Activated naive CD4-positive, alpha-beta T cell treated with anti-CD3 and anti-CD28 coated beads, Interleukin-2, amount 50 U/mL, for 16 hours (primary cell): ENCODE results near the gene PLRG1.

Experiments
- DNase-seq: peaks from one replicate; pipeline ENCODE4 v3.0.0-alpha.2; 2020

Gene PLRG1

GRCh38 chr4:154573190-154573870 is 23.1 kb upstream of the PLRG1 start:
- no peak for DNase-seq

GRCh38 chr4:154569584-154569983 is 19.4 kb upstream of the PLRG1 start:
- DNase-seq: no peak

DNA sequence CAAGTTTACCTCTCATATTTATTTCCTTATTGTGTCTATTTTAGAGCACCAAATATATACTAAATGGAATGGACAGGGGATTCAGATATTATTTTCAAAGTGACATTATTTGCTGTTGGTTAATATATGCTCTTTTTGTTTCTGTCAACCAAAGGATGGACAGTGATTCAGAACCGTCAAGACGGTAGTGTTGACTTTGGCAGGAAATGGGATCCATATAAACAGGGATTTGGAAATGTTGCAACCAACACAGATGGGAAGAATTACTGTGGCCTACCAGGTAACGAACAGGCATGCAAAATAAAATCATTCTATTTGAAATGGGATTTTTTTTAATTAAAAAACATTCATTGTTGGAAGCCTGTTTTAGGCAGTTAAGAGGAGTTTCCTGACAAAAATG is 18.8 kb upstream of the PLRG1 start:
- DNase-seq: no peak

- no peak for DNase-seq
Observed at GRCh38 chr4:154566639-154567204, 16.5 kb upstream of the PLRG1 start.

GRCh38 chr4:154565704-154566103 is 15.5 kb upstream of the PLRG1 start:
- DNase-seq: no peak

DNA sequence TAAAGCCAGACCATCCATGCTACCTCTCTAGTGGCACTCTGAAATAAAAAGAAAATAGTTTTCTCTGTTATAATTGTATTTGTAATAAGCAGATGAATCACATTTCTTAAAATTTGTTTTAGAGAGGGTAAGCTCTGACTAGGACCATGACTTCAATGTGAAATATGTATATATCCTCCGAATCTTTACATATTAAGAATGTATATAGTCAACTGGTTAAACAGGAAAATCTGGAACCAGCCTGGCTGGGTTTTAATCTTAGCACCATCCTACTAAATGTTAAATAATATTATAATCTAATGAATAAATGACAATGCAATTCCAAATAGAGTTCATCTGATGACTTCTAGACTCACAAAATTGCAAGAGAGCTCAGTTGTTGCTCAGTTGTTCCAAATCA is 14.1 kb upstream of the PLRG1 start:
- DNase-seq: no peak

DNA sequence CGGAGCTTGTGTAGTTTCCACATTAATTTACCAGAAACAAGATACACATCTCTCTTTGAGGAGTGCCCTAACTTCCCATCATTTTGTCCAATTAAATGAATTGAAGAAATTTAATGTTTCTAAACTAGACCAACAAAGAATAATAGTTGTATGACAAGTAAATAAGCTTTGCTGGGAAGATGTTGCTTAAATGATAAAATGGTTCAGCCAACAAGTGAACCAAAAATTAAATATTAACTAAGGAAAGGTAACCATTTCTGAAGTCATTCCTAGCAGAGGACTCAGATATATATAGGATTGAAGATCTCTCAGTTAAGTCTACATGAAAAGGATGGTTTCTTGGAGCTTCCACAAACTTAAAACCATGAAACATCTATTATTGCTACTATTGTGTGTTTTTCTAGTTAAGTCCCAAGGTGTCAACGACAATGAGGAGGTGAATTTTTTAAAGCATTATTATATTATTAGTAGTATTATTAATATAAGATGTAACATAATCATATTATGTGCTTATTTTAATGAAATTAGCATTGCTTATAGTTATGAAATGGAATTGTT is 12.6 kb upstream of the PLRG1 start, which contains the start of gene FGB:
Gene FGB, plus strand, starts transcription at position 315 of the 558 bp plus-strand sequence. Its CDS starts 8 bp downstream, at position 323.
- DNase-seq: no peak

DNA sequence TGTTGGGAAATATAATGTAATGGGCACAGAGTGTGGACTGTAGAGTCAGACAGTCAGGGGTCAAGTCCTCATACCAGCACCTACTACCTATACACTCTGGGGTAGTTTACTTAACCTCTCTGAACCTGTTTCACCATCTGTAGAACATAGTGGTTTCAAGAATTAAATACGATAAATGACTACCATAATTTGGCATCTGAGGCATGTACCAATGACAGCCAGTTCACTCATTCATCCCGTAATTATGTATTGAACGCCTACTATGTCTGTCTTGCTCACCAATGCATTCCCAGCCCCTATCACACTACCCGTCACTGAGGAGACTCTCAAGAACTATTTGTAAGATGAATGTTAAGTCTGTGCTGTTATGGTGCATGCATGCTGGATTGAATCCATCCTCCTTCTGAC is 10.6 kb upstream of the PLRG1 start:
- no peak for DNase-seq

GRCh38 chr4:154560419-154560801 is 10.2 kb upstream of the PLRG1 start:
- no peak for DNase-seq

- no peak for DNase-seq
Observed at GRCh38 chr4:154559494-154560418, 9.6 kb upstream of the PLRG1 start.

- no peak for DNase-seq
Observed at GRCh38 chr4:154559141-154559493, 8.9 kb upstream of the PLRG1 start.

DNA sequence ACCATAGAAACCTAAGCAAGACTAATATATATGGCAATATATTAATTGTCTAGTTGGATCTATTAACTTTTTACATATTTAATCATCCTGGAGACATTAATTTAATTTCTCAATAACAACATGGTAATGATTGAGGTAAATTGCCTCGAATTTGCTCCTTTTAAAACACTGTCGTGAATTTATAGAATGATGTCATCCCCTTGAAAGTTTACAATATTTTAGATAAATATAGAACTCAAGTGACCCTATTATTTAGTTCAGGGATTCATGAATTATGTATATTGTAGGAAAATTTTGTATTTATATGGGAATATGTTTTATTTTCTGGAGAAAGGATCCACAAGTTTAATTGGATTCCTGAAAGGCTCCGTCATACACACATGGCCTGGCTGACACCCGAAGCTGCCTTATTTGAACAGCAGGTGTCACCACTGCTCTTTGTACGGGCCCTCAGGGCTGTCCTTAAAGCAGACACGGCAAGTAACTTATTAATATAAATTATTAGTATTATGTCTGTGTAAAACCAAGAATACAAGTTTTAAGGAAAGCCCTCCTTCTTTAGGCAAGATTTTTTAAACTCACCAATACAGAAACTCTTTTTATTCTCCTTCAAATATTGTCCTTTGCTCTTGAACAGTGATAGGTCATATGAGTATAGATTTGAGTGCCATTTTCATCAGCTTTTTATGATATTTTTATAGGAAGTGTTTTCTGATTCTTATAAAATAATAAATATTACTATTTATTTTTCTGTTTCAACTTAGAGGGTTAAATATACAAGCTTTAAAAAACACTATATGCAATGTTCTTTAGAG is 1.9 kb upstream of the PLRG1 start:
- peak; percentile 72 for DNase-seq

- DNase-seq: no peak
Observed at GRCh38 chr4:154545689-154546088, 4.5 kb downstream of the PLRG1 start.

DNA sequence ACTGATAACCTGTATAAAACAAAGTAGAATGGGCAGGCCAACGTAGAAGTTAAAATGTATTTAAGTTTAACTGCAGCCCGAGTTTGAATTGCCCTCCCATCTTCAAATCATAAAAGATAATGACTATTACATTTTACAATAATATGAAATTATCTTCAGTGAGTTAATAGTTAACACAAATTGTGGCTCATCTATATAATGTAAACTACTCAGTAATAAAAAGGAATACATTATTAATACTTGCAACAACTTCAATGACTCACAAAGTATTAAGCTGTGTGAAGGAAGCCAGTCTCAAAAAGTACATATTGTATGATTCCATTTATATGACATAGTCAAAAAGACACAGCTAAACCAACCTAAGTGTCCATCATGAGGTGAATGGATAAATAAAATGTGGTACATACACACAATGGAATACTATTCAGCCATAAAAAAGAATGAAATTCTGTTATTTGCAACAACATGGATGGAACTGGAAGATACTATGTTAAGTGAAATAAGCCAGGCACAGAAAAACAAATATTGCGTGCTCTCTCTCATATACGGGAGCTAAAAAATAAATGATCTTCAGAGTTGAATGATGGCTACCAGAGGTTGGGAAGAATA is 7.8 kb downstream of the PLRG1 start:
- no peak for DNase-seq

DNA sequence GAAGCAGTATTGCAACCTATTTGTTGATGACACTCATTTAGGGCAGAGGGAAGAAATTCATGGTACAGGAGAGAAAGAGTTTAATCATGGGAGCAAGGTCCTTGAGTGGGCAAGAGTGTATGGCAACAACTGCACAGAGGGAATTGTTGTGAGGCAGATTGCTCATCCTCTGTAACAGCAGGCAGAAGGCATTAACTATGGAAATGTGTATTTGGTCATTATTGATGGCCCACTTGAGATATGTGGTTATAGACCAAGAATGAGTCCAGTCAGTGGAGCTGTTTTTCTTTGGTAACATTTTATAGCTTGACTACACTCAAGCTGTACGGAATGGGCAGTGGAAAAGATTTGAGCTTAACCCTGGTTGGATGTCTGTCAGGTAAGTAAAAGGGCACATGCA is 15.9 kb downstream of the PLRG1 start:
- DNase-seq: no peak

- no peak for DNase-seq
Observed at GRCh38 chr4:154529728-154530519, 20.3 kb downstream of the PLRG1 start.

DNA sequence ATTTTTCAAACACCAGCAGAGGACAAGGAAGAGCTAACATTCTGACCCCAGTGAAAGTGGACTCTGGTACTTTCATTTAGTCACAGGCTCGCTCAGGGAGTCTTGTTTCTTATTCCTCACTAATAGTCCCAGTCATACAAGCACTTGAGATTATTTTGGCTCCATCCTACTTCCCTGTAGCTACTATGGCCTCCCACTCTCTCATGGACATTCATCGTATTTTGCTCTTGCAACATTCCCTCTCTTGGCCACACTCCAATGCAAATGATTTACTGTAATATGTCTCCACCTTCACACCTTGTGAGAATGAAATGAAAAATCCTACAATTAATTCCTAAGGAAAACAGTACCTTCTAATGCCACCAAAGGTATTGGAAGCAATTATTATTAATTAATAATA is 21.3 kb downstream of the PLRG1 start:
- DNase-seq: no peak

- DNase-seq: no peak
Observed at GRCh38 chr4:154527308-154527707, 22.9 kb downstream of the PLRG1 start.

- DNase-seq: no peak
Observed at GRCh38 chr4:154526151-154526550, 24.0 kb downstream of the PLRG1 start.

DNA sequence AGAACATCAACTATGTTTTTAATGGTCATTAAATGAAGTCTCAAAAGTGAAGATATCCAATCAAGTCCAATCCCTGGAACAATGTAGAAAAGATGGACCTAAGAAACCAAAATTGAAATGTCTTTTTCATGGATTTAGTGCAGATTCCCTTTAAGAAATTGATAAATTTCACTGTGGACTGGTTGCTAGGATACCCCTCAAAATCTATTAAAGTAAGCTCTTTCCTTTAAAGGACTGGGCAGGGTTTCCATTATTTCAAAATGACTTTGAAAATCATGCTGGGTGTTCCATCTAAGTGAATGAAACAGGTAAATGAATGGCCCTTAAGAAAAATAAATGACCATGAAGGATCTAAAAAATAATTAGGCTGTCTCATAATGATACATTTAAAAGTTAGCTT is 28.6 kb downstream of the PLRG1 start:
- no peak for DNase-seq

DNA sequence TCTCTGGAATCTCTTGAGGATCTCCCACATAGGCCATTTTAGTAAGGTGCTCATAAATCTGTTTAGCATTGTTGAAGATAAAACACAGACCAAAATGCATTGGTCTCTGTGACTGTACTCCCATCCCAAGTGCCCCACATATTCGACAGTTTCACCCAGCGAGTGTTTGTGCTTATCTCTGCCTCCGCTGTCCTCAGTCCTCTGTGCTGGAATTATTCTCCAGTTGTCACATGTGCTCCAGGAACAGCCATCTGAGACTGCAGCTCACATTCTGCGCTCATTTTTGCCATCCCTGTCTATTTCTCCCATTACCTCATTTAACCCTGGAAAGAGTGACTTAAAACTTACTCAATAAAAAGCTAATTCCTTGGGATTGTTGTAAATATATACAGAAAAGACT is 31.0 kb downstream of the PLRG1 start:
- DNase-seq: no peak
